ENCODE results near the gene SEC23B. TPM values are rescaled to one million over a fixed set of nuclear protein-coding genes. Genes with fewer than 3 reads are reported as not detected.
"Not testable (repeated sequence)": the region's sequence is repeated elsewhere in the genome, so short reads cannot be mapped to it uniquely, and the experiment has no call there.

Gene SEC23B
- total RNA-seq, result 10 to 100 TPM; 38.3 to 56.0 TPM
- total RNA-seq, result 51.6 to 75.8 reads per million in 2 donors

DNA sequence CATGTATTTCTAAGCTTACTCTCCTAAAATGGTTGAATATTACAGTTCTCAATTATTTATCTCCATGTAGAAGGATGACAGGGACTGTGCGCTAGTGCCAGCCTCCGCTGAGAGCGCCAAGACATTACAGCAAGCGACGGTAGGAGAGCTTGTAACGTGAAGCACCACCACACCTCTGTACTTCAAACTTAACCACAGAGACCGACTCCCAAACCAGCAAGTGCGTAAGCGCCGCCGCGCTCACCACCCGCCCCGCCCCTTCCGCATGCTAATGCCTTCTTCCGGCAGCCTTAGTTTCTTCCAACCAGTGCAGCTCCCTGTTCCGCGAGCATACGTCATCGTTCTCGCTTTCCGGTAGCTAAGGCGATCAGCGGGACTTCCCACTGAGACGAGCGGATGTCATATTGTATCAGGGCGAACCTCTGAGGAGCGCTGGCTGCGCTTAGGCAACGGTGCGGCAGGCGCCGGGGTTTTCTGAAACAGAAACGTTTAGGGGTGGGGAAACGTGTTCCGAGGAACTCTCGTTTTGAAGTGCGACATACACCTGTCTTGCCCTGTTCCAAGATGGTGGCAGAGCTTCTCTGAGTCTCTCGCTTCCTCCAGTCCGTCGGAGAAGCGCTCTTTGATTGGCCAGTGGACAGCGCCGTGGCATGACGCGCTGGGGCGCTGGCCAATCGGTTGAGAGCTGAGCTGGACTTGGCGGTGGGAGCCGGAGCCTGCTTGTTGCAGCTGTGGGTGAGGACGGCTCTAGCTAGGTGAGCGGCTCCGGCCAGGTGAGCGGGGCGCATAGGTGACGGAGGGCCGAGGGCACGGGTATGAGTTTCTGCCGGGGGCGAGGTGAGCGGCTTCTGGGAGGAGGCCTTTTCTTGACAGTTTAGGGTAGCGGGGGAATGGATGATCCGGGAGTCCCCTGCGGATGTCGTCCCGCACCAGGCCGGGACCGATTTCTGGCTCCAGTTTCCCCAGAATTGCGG lies at the start of gene SEC23B:
Gene SEC23B (plus strand): TSS at position 723 of the 974 bp plus-strand sequence. CDS start 2,896 bp downstream, outside the sequence.
- peak; percentile 91 to 96 (median 96) for DNase-seq
- Mint-ChIP-seq H3K4me3 (peak within 1 kb of the TSS; percentile 100), H3K27me3 (no peaks in the 10 kb centered on the region), H3K27ac (peak within 1 kb of the TSS; percentile 100), H3K36me3 (ENCODE audit: low read depth) (peaks cover 7% of the 10 kb centered on the region), H3K4me1 (peaks cover 28% of the 10 kb centered on the region)
- peak; percentile 85 for ATAC-seq
- no peaks in the 10 kb centered on the region for H3K9me3 ChIP-seq (ENCODE audit: control insufficient read depth, low read length, poor library complexity, severe bottlenecking)

DNA sequence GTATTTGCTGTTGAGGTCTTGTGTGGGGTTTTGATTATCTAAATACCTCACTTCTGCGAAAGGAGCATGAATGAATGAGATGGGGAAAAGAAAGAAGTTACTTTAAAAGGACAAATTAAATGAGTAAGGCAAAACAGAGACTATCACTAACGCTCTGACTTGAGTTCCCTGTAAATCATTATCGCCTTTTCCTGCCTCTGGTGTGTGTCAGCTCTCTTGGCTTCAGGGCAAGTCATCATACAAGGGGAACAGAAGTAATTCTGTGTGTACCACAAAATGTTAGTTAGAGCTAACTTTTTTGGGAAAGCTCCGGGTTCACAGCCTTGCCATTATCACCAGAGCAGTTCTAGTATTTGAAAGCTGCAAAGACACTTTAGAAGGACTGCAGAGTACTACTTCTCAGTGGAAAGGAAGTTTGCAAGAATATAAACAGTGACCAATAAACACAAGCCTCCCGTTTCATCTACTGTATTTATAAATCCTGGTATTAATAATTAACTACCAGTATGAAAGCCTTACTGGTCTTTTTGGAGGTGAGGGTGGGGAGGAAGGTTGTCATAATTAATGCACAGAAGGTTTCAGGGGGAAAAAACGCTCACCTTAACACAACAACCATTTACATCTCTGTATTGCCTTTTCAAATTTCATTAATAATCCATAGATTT lies 42.1 kb upstream of the SEC23B start:
- Mint-ChIP-seq H3K27ac (peak overlapping the region; percentile 99), H3K4me1 (peaks cover 13% of the 10 kb centered on the region), H3K4me3 (peak overlapping the region; percentile 98), H3K36me3 (ENCODE audit: low read depth) (peaks cover 2% of the 10 kb centered on the region), H3K27me3 (no peaks in the 10 kb centered on the region)
- no peaks in the 10 kb centered on the region for H3K9me3 ChIP-seq (ENCODE audit: control insufficient read depth, low read length, poor library complexity, severe bottlenecking)
- ATAC-seq (no peak), DNase-seq (no peak)

DNA sequence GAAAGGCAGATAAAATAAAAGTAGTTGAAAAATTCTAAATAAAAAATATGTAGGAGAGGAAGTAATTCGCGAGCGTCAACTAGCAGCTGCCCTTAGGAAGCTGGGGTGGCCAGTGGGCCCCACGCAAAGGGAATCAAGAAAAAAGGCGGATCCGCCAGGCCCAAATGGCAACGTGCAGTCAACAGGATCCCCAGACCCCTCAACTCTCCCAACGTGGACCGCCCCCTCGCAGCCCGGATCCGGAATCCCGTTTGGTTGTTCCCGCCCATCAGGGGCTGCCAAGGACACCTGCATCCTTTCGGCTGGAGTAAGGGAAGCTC lies 41.2 kb upstream of the SEC23B start:
- peak overlapping the region; percentile 98 for H3K4me3 Mint-ChIP-seq

DNA sequence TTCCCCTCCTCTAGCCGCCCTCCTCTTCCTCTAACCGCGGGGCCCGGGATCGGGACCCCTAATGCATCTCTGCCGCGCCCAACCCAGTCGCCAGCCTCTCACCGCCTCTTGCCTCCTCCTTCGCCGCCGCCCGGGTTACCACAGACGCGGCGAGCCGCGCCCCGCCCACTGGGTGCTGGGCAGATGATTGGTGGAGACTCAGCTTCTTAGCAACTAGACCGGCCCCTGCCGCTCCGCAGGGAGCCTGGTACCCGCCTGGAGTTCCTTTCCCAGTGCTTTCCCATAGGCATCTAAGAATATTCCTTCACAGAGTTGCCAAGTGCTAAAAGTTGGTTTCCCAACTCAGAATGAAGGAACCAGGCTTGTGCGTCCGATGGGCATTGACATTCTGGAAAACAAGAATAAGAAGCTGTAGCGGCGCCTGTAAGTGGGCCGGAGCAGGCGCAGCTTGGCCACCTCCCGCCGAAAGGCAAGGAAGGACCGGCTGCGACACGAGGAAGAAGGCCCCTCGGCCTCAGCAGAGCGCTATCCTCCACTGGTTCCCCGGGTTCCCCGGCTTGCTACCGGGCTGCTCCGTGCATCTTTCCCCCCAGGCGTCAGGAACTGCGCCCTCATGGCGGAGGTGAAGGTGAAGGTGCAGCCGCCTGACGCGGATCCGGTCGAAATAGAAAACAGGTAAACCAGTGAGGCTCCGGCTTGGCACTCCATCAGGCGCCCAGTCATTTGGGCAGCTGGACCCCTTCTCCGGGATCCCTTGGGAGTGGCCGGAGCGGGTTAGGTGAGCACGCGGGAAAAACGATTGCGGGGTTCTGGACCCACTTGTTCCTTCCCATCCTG lies 40.6 kb upstream of the SEC23B start, which contains the start of the genes DZANK1 and POLR3F:
Gene DZANK1 (minus strand): TSS at position 137 of the 837 bp plus-strand sequence. CDS start 1,672 bp downstream, outside the sequence.
Gene POLR3F (plus strand): TSS at position 497 of the 837 bp plus-strand sequence. CDS start 117 bp downstream, at position 614.
- ATAC-seq (peak; percentile 95), DNase-seq (peak; percentile 84 to 87 (median 86))
- H3K9me3 ChIP-seq (ENCODE audit: control insufficient read depth, low read length, poor library complexity, severe bottlenecking), result no peaks in the 10 kb centered on the region
- Mint-ChIP-seq H3K36me3 (ENCODE audit: low read depth) (peaks cover 2% of the 10 kb centered on the region), H3K4me1 (peaks cover 13% of the 10 kb centered on the region), H3K4me3 (peak within 1 kb of the TSS; percentile 98), H3K27ac (peak within 1 kb of the TSS; percentile 99), H3K27me3 (no peaks in the 10 kb centered on the region)

More for the DNA sequence above, 41.2 kb upstream of the SEC23B start:
- no peaks in the 10 kb centered on the region for H3K27me3 Mint-ChIP-seq
- peak; percentile 24 for ATAC-seq
- H3K36me3 Mint-ChIP-seq (ENCODE audit: low read depth), result peaks cover 2% of the 10 kb centered on the region
- no peak for DNase-seq
- H3K4me1 Mint-ChIP-seq, result peaks cover 13% of the 10 kb centered on the region
- H3K9me3 ChIP-seq (ENCODE audit: control insufficient read depth, low read length, poor library complexity, severe bottlenecking), result no peaks in the 10 kb centered on the region
- peak overlapping the region; percentile 99 for H3K27ac Mint-ChIP-seq

DNA sequence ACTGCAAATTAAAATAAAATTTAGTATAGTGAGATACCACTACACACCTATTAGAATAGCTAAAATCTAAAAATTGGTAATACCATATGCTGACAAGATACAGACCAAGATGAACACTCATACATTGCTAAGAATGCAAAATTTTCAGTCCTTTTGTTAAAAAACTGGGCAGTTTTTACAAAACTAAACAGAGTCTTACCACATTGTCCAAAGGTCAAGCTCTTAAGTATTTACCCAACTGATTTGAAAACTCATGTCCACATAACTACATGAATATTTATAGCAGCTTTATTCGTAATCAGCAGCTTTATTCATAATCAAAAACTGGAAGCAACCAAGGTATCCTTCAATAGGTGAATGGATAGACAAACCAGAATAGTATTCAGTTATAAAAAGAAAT lies 30.5 kb upstream of the SEC23B start:
- no peak overlapping the region for H3K27ac Mint-ChIP-seq
- H3K4me3 Mint-ChIP-seq, result no peak overlapping the region
- H3K36me3 Mint-ChIP-seq (ENCODE audit: low read depth), result peaks cover 3% of the 10 kb centered on the region
- H3K4me1 Mint-ChIP-seq, result peaks cover 3% of the 10 kb centered on the region
- no peaks in the 10 kb centered on the region for H3K9me3 ChIP-seq (ENCODE audit: control insufficient read depth, low read length, poor library complexity, severe bottlenecking)
- ATAC-seq (no peak), DNase-seq (no peak)
- H3K27me3 Mint-ChIP-seq, result no peaks in the 10 kb centered on the region

DNA sequence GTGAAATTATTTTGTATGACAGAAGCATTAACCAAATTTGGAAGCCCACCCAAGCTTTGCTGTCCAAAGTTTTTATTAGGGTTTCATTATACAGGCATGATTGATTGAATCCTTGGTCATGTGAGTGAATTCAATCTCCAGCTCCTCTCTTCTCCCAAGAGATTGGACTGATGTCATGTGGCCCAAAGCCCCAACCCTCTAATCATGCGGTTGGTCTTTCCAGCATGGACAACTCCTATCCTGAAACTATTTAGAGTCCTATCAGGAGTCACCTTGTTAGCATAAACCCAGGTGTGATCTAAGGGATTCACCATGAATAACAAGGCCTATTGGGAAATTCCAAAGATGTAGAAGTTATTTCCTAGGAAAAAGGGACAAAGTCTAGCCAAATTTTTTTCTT lies 29.9 kb upstream of the SEC23B start:
- Mint-ChIP-seq H3K4me1 (peaks cover 3% of the 10 kb centered on the region), H3K27ac (no peak overlapping the region), H3K27me3 (no peaks in the 10 kb centered on the region), H3K4me3 (no peak overlapping the region), H3K36me3 (ENCODE audit: low read depth) (peaks cover 3% of the 10 kb centered on the region)
- ATAC-seq (no peak), DNase-seq (no peak)
- H3K9me3 ChIP-seq (ENCODE audit: control insufficient read depth, low read length, poor library complexity, severe bottlenecking), result no peaks in the 10 kb centered on the region

DNA sequence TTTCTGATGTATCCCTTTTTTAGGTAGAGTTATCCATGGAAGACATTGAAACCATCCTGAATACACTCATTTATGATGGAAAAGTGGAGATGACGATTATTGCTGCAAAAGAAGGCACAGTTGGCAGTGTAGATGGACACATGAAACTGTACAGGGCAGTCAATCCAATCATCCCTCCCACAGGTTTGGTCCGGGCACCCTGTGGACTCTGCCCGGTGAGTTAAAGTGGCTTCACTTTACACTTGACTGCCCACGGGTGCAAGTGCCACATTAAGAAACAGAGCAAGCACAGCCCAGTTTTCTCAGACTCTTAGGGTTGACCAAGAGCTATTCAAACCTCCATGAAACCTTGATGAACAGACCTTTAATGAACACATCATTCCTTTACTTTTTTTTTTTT lies 26.1 kb upstream of the SEC23B start:
- Mint-ChIP-seq H3K27me3 (no peaks in the 10 kb centered on the region), H3K4me3 (no peak overlapping the region), H3K4me1 (no peaks in the 10 kb centered on the region), H3K36me3 (ENCODE audit: low read depth) (peaks cover 3% of the 10 kb centered on the region), H3K27ac (peak overlapping the region; percentile 37)
- H3K9me3 ChIP-seq (ENCODE audit: control insufficient read depth, low read length, poor library complexity, severe bottlenecking), result no peaks in the 10 kb centered on the region
- DNase-seq (no peak), ATAC-seq (no peak)

DNA sequence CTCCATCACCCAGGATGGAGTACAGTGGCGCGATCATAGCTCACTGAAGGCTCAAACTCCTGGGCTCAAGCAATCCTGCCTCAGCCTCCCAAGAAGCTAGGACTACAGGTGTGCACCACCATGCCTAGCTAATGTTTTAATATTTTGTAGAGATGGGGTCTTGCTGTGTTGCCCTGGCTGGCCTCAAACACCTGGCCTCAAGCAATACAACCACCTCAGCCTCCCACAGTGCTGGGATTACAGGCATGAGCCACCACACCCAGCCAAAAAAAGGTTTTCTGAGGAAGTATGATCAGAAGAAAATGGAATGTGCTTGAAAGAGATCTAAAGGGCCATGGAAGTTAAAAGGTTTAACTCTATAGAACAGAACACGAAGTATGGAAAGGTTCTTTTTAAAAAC lies 19.4 kb upstream of the SEC23B start:
- H3K4me1 Mint-ChIP-seq, result peaks cover 2% of the 10 kb centered on the region
- no peaks in the 10 kb centered on the region for H3K27me3 Mint-ChIP-seq

DNA sequence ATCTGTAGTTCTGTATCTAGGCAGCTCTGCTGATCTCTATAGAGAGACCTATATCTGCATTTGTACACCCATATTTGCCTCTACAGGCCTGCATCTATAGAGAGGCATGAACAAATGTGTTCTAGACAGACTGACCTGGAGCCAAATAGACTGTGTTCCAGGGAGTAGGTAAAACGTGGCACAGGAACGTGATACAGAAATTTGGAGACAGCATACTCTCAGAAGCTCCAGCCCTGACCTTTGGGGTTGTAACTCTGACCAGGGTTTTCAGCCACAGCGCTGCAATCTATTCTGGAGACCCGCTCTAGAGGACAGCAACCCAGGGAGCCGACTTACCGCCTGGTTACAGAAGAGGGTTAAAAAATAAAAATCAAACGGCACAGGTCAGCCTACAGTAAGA lies 11.7 kb upstream of the SEC23B start:
- peaks cover 5% of the 10 kb centered on the region for H3K36me3 Mint-ChIP-seq (ENCODE audit: low read depth)
- peak overlapping the region; percentile 97 for H3K4me3 Mint-ChIP-seq
- ATAC-seq, result no peak
- no peak for DNase-seq
- peak overlapping the region; percentile 93 for H3K27ac Mint-ChIP-seq
- H3K4me1 Mint-ChIP-seq, result peaks cover 15% of the 10 kb centered on the region
- H3K27me3 Mint-ChIP-seq, result no peaks in the 10 kb centered on the region
- H3K9me3 ChIP-seq (ENCODE audit: control insufficient read depth, low read length, poor library complexity, severe bottlenecking), result no peaks in the 10 kb centered on the region

More for the DNA sequence above, 19.4 kb upstream of the SEC23B start:
- H3K27ac Mint-ChIP-seq, result no peak overlapping the region
- no peak for ATAC-seq
- peaks cover 5% of the 10 kb centered on the region for H3K36me3 Mint-ChIP-seq (ENCODE audit: low read depth)
- DNase-seq, result no peak
- H3K4me3 Mint-ChIP-seq, result no peak overlapping the region
- H3K9me3 ChIP-seq (ENCODE audit: control insufficient read depth, low read length, poor library complexity, severe bottlenecking), result no peaks in the 10 kb centered on the region

DNA sequence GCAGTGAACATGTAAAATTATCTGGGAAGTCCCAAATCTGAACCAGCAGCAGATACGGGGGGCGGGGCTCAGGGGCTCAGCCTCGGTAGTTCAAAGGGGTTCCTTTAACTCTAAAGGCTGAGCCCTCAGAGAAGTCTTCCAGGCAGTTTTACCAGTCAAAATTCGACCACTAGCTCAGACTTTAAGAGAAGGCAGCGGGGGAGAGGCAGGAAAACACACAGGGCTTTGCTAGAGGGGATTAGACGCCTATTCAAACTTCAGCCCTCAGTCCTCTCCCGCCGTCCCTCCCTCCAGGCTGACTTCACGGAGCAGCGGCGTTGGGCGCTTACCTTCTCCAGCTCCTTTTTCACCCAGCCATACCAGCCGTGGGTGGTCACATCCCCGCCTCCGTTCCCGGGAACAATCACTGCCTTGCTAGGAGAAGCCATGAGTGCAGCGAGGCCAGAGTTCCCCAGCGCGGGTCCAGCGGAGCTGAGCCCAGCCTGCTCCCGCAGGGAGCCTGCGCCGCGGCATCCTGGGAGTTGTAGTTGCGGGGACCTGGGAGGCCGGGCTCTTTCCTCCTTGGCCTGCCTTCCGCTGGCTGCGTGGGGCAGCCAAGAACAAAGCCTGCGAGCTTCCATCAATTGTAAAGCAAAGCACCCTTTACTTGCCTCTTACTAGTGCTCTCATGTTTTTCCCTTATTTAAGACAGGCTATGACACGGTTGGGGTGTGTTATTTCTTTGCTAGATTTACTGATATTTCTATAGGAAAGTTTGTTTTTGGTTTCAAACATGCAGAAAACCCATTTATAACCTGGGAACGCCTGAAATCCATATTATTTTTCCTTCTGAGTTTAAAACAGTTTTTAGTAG lies 10.8 kb upstream of the SEC23B start, which contains the start of gene RBBP9:
Gene RBBP9 (minus strand): TSS at position 486 of the 853 bp plus-strand sequence. CDS start 58 bp downstream, at position 428.
- Mint-ChIP-seq H3K27me3 (peaks cover 4% of the 10 kb centered on the region), H3K27ac (peak within 1 kb of the TSS; percentile 93), H3K4me1 (peaks cover 16% of the 10 kb centered on the region), H3K36me3 (ENCODE audit: low read depth) (peaks cover 5% of the 10 kb centered on the region), H3K4me3 (peak within 1 kb of the TSS; percentile 97)
- ATAC-seq (peak; percentile 99), DNase-seq (peak; percentile 50 to 59 (median 56))
- H3K9me3 ChIP-seq (ENCODE audit: control insufficient read depth, low read length, poor library complexity, severe bottlenecking), result no peaks in the 10 kb centered on the region

DNA sequence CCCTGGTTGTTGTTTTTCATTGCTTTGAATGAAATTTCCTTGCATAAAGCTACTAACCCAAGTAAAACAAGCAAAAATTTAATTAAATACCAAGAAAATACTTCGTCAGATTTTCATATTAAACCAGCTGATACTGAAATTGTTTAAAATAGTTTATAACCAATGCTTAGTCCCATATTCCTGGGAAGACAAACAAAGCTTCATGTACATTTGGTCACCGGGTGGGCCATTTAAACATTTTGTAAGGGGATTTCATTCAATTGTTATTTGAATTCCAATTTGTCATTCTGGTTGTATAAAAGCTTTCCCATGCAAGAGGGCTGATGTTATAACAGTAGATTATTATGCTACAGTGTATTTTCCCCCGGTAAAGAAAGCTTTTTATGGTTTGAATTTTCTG lies 10.1 kb upstream of the SEC23B start:
- no peak for DNase-seq
- H3K9me3 ChIP-seq (ENCODE audit: control insufficient read depth, low read length, poor library complexity, severe bottlenecking), result no peaks in the 10 kb centered on the region
- Mint-ChIP-seq H3K4me1 (peaks cover 17% of the 10 kb centered on the region), H3K36me3 (ENCODE audit: low read depth) (peaks cover 5% of the 10 kb centered on the region), H3K27ac (peak overlapping the region; percentile 93), H3K4me3 (peak overlapping the region; percentile 97), H3K27me3 (peaks cover 6% of the 10 kb centered on the region)
- no peak for ATAC-seq

DNA sequence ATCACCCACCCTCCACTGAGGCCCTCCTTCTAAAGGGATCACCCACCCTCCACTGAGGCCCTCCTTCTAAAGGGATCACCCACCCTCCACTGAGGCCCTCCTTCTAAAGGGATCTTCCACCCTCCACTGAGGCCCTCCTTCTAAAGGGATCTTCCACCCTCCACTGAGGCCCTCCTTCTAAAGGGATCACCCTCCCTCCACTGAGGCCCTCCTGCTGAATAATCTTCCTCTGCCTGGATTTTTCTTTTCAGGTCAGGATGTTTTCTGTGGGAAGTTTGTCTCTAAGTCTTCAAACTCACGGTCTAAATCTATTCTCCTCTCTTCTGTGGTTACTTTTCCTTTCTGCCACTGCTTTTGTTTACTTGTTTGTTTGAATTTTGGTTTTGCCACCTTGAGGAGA lies 6.1 kb upstream of the SEC23B start:
- H3K9me3 ChIP-seq (ENCODE audit: control insufficient read depth, low read length, poor library complexity, severe bottlenecking); DNase-seq; H3K4me3 Mint-ChIP-seq; H3K27me3 Mint-ChIP-seq; ATAC-seq; H3K4me1 Mint-ChIP-seq; H3K27ac Mint-ChIP-seq; H3K36me3 Mint-ChIP-seq (ENCODE audit: low read depth): not testable (repeated sequence)

Measured in T-helper 17 cell (primary cell).